ENCODE data around the gene IDI2.

IDI2 gene

DNA sequence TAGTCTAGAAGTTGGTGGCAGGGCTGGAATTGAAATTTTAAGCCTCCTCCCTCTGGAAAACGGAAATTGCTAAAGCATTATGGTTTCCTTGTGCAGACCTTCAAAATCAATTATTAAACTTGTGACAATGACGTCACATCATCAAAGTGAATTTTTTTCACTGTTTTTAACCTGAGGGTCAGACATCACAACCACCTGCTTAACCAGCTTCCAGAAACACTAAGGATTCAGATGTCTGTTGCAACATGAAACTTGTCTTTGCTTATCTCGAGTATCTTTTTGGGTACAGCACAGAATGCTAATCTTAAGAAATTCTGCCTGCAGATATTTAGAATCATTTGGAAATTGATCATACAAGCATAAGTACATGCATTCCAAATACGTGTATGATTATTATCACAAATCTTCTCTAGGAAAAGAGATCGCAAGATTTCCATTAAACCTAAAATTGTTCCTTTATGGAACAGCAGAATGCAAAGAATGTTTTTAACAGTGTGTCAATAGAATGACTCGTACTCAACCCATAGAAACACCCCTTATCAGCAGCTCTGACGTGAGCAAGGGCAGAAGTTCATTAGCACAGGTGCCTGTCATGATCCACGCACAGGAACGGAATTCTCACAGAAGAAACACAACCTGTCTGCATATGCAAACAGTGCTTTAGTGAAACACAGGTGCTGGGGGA lies 41.5 kb downstream of the IDI2 start:
- DNase-seq (ENCODE audit: low read depth in 1 of 2, low spot score in 1 of 2) = no peak

DNA sequence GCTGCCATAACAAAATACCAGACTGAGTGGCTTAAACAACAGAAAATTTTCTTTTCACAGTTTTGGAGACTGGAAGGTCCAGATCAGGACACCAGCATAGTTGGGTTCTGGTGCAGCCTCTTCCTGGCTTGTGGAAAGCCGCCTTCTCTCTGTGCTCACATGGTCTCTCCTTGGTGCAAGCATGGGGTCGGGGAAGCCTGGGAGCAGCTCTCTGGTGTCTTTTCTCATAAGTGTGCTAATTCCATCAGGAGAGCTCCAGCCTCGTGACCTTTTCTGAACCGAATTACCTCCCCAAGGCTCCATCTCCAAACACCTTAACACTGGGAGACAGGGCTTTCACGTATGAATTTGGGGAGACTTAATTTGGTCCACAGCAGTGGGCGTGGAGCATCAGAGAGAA lies 42.3 kb downstream of the IDI2 start:
- DNase-seq (ENCODE audit: low read depth in 1 of 2, low spot score in 1 of 2) = no peak

DNA sequence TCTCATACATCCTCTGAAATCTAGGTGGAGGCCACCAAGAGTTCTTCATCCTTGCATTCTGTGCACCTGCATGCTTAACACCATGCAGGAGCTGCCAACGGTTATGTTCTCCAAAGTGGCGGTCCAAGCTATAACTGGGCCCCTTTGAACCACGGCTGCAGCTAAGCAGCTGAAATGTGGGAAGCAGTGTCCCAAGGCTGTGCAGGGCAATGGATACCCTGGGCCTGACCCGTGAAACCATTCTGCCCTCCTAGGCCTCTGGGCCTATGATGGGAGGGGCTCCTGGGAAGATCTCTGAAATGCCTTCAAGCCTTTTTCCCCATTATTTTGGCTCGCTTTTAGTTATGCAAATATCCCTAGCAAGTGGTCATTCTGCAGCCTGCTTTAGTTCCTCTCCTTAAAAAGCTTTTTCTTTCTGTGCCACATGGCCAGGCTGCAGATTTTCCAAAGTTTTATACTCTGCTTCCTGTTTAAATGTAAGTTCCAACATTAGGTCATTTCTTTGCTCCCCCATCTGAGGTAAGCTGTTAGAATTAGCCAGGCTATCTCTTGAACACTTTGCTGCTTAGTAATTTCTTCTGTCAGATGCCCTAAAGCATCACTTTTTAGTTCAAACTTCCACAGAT lies 45.1 kb downstream of the IDI2 start:
- no peak for DNase-seq (ENCODE audit: low read depth in 1 of 2, low spot score in 1 of 2)

DNA sequence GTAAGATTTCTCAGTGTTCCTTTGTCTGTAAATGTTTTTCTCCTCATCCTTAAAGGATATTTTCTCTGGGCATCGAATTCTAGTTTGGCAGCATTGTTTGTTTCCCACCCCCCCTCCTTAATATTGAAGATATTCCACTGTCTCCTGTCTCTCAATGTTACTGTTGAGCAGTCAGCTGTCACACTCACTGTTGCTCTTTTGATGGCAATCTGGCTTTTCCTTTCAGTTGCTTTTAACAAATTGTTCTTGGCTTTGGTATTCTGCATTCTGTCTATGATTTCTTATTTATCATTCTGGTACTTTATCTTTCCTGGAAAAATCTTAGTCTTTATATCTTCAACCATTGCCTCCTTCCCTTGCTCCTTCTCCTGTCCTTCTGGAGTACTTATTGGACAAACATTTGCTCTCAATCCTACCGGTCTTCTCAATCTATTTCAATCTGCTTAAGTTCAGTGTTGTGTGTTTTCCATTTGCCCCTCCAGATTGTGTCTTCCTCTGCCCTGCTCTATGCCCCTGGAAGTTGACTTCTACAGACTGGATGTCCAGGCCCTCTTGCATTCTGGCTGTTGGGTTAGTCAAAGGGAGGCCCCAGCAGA lies 46.7 kb downstream of the IDI2 start:
- no peak for DNase-seq (ENCODE audit: low read depth in 1 of 2, low spot score in 1 of 2)

DNA sequence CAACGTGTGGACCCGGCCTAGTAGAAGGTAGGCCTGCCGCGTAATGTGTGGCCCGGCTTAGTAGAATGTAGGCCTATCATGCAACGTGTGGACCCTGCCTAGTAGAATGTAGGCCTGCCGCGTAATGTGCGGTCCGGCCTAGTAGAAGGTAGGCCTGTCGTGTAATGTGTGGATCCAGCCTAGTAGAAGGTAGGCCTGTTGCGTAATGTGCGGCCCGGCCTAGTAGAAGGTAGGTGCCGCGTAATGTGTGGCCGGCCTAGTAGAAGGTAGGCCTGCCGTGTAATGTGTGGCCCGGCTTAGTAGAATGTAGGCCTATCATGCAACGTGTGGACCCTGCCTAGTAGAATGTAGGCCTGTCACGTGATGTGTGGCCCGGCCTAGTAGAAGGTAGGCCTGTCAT lies 49.3 kb downstream of the IDI2 start:
- DNase-seq (ENCODE audit: low read depth in 1 of 2, low spot score in 1 of 2) = no peak

DNA sequence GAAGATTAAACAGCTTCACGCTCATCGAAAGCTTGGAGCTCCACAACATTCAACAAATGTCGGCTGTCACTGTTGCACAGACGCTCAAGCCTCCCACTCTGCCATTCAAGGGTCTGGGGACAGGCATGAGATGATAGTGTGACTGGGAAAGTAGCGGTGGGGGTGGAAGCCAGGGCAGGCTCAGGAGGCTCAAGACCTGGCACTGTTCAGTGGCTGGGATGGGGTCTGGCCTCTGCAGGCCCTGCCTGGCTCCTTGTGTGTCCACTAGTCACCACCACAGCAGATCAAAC lies 50.9 kb downstream of the IDI2 start:
- DNase-seq (ENCODE audit: low read depth in 1 of 2, low spot score in 1 of 2) = no peak

DNA sequence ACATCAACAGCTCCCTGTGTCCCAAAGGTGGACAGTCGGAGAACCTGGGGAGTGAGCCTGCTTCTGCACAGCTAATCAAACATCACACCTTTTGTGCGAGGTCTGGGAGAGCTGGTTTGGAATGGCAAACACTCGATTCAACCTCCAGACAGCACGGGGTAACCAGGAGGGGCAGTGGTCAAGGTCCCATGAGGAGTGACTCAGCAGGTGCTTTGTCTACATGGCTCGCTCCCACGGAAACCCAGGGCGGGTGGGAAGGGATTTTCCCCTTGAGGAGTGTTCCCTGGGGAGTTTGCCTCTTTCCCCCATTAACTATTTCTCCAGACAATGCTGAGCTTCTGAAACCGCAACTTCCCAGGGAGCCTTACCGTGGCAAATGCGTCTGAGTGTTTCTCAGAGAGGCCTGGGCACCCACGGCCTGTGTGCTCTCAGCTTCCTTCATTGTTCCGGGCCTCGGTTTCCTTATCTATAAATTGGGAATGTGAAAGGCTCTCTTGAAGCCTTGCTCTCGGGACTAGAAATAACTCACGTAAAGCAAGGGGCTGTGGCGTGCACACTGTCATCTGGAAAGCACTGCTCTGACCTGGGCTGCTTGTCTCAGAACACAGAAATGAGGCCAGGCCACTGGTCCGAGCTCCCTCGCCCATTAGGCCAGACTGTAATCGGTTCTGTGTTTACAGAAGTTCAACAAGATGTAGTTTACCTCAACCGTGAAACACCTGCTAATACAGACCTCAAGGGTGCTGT lies 51.4 kb downstream of the IDI2 start:
- no peak for DNase-seq (ENCODE audit: low read depth in 1 of 2, low spot score in 1 of 2)

DNA sequence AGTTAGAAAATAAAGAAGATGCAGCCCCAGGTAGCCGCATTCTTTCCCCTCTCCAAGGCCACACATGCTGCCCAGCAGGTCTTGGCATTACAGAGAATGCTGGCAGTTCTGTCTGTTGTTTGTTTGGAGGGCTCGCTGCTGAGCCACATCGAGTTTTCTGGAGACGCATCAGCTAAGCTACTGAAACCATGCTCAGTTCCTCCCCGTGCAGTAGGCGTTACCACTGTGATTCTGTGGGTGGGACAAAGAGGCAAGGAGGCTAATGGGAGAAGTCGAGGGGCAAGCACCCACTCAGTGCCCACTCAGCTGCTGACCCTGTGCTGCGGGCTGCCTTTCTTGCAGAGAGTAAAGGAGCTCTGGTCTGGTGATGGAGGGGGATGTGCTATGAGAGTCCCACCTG lies 52.9 kb downstream of the IDI2 start:
- no peak for DNase-seq (ENCODE audit: low read depth in 1 of 2, low spot score in 1 of 2)

DNA sequence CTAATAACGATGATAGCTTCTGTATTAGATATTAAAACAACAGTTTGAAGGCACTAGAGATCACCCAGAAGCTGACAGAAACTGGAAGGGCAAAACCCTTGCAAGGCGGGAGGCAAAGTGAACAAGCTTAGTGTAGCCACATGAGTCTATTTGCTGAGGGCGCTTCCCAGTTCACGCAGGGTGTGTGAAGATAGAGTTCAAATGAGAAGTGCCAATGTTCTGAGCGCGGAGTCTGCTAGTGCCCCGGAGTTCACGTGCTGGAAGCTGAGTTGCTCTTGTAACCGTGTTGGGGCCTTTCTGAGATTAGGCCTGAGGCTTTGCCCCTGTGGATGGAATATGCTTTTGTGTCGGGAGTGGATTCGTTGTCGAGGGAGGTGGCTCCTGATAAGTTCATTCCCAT lies 54.0 kb downstream of the IDI2 start:
- DNase-seq (ENCODE audit: low read depth in 1 of 2, low spot score in 1 of 2) = no peak

DNA sequence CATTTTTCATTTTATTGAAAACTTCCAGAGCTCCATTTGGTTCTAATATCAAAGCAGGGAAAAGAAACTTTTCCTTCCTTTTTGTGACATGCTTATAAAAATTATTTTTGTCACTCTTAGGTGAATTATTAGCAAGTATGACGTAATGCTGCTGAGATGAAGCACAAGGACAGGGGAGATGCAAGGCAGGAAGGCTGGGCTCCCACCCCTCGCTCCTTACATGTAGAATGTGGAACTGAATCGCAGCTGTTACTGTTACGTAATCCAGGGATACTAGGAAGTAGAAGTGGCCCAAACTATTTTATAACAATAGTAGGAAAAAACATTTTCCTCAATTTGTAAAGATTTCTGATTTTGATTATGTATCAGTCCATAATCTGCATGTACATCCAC lies 54.5 kb downstream of the IDI2 start:
- DNase-seq (ENCODE audit: low read depth in 1 of 2, low spot score in 1 of 2) = no peak

DNA sequence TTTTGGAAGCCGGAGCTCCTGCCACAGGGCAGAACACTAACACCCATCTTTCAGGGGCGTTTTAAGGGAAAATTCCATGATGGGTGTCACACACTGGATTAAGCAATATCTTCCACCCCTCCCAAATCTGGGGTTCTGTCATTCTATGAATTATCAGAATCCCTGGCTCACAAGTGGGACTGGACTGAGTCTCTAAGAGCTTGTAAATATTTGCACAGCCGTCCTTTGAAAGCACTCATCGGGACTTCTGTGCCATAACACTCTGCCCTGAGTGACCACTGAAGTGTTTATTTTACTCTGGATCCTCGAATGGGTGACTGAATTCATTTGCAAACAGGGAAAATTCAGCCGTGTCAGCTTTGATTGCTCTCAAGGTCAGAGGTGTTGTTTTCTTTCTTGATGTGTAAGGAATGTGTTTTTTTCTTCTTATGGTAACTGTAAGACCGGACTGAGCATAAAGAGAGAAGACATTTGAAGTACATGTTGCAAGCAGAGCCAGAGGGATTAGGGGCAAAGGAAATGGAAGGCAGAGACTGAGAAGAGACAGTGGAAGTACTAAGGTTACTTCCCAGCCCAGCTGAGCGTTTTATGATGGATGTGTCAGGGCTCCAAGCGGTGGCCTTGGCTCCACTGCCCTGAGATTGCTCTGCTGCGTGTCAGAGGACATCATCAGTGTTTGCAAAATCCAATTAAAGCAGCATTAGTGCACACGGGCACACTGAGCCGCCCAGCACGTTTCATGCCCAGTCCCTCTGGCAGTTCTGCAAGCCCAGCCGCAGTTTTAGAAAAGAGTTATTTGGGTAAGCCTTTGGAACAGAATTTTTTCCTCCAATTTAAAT lies 55.1 kb downstream of the IDI2 start:
- DNase-seq (ENCODE audit: low read depth in 1 of 2, low spot score in 1 of 2) = no peak

DNA sequence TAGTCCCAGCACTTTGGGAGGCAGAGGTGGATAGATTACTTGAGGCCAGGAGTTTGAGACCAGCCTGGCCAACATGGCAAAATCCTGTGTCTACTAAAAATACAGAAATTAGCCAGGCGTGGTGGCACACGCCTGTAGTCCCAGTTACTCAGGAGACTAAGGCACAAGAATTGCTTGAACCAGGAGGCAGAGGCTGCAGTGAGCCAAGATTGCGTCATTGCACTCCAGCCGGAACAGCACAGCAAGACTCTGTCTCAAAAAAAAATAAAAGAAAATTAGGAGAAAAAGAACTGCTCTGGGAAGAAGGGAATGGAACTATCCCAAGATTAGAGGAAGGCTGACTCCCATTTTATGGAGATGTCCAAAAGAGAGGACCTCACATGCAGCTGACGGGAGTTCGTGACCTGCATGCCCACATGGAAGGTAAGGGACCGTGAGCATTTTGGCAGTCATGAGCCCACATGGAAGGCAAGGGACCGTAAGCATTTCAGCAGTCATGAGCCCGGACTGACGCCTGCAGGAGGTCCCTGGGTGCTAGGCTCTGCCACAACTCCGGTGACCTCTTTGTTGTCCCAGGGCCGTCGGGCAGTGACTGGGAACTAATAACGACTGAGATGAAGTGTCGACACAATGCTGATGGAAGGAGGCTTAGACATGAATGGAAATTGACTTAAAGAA lies 56.0 kb downstream of the IDI2 start:
- DNase-seq (ENCODE audit: low read depth in 1 of 2, low spot score in 1 of 2) = no peak

Measured in activated CD4-positive, alpha-beta T cell treated with anti-CD3 and anti-CD28 coated beads, Interleukin-2, amount 50 U/mL, for 24 hours (primary cell).